Testis (tissue), 2 donors: ENCODE measurements around the gene LMNTD2.

Experiments
- CTCF ChIP-seq, 3 experiments: fragments of 450-650 bp in 2 of 3; fragments of 200-600 bp in 1 of 3; sonication (generic) in 1 of 3; IDR thresholded peaks; one replicate each; pipeline ENCODE4 v1.5.1; 2016 to 2019; ENCODE audit warnings: antibody characterized with exemption in 3 of 3, mild to moderate bottlenecking in 2 of 3, moderate library complexity in 1 of 3
- POLR2A ChIP-seq: fragments of 450-650 bp; IDR thresholded peaks from one replicate; pipeline ENCODE4 v1.6.1; 2017; ENCODE audit warnings: antibody characterized with exemption, mild to moderate bottlenecking, moderate library complexity

DNA sequence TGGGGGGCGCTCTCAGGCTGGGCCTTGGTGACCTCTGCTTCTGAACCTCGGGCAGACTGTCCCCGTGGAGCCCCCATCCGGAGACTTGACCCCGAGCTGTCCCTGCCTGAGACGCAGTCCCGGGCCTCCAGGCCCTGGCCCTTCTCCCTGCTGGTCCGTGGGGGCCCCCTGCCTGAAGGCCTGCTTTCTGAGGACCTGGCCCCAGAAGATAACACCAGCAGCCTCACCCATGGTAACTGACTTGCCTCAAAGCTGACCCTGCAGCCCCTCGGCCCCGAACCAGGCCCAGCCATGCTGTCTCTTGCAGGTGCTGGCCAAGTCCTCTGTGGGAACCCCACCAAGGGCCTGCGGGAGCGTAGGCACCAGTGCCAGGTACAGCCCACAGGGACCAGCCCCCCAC is 8.9 kb downstream of the LMNTD2 start:
- TF ChIP-seq CTCF (IDR thresholded peaks at IDR 0.05) (no peak), POLR2A (no peak)
